ENCODE data around the gene C16orf92. TPM values are rescaled to one million over a fixed set of nuclear protein-coding genes. Genes with fewer than 3 reads are reported as not detected.

Gene C16orf92
- total RNA-seq, 5 donors from 2014 or later (not counting 1 experiment from before 2014, with no cell fraction given), result not detected

DNA sequence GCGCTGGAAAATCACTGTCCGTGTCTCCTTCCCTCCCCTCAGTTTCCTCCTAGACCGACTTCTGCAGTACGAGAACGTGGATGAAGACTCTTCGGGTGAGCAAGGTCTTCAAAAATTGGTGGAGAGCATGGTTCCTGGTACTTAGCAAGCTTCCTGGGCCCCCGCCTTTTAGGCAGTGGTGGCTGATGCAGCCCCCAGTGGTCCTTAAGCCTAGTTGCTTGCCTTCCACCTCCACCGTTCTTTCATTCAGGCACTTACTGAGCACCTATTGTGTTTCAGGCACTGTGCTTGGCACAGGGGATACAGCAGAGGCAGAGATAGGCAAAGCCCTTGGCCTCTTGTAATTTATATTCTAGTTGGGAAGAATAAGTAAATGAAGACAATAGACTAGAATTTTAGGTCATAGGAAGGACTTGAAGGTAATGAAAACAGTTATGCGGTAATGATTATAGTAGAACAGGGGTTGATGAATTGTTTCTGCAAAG is 26.2 kb upstream of the C16orf92 start:
- DNase-seq (no peak), ATAC-seq (replicated peaks in 1 of 4) (no peak)
- Mint-ChIP-seq H3K27ac (peak overlapping the region; percentile 95 to 97), H3K9me3 (no peaks in the 10 kb centered on the region), H3K4me3 (peak overlapping the region; percentile 96 to 99 (median 97)), H3K36me3 (peaks cover 14% of the 10 kb centered on the region), H3K27me3 (no peaks in the 10 kb centered on the region), H3K4me1 (peaks cover 32 to 47% (median 46%) of the 10 kb centered on the region in 3 donors)
- WGBS (ENCODE audit: insufficient coverage), result 0% methylated on average over 2 of the region's 9 CpGs
- Histone ChIP-seq H3K4me3 (ENCODE audit: control insufficient read depth in 1 of 2, extremely low read depth in 1 of 2, low read length in 1 of 2) (peak overlapping the region; percentile 99), H3K4me1 (ENCODE audit: control insufficient read depth in 1 of 2, extremely low read depth in 1 of 2, insufficient read depth in 2 of 2, low read length in 2 of 2) (peaks cover 11 to 32% of the 10 kb centered on the region in 2 experiments), H3K36me3 (ENCODE audit: control insufficient read depth in 2 of 2, extremely low read depth in 1 of 2, insufficient read depth in 1 of 2, low read length in 1 of 2) (peaks cover 14 to 48% of the 10 kb centered on the region in 2 donors), H3K27ac (ENCODE audit: low read length) (no peak overlapping the region), H3K27me3 (replicated peaks in 1 of 2; ENCODE audit: control insufficient read depth in 2 of 2, extremely low read depth in 1 of 2, insufficient read depth in 2 of 2, low read length in 1 of 2) (no peaks in the 10 kb centered on the region), H3K9me3 (no peaks in the 10 kb centered on the region)
- ChIA-PET CTCF (interaction anchor here in 1 of 2 donors (0.6 to 1.6 kb wide), 3 partner anchors 24 to 697 kb away, joined by 4 to 6 read pairs (median 4); partner anchors contain the start of gene TAOK2), POLR2A (interaction anchor here in 1 of 2 donors (0.6 kb wide), 1 partner anchor 99 kb away, joined by 3 read pairs; no protein-coding TSS in a partner anchor)

- Mint-ChIP-seq H3K4me3 (no peak overlapping the region), H3K36me3 (peaks cover 20% of the 10 kb centered on the region), H3K4me1 (peaks cover 29 to 42% (median 40%) of the 10 kb centered on the region in 3 donors), H3K9me3 (no peaks in the 10 kb centered on the region), H3K27me3 (no peaks in the 10 kb centered on the region), H3K27ac (no peak overlapping the region)
- peaks cover 12 to 34% of the 10 kb centered on the region in 2 donors for H3K36me3 ChIP-seq (ENCODE audit: control insufficient read depth in 2 of 2, extremely low read depth in 1 of 2, insufficient read depth in 1 of 2, low read length in 1 of 2)
- POLR2A ChIA-PET, result interaction anchor here in 1 of 2 donors (0.6 kb wide), 1 partner anchor 204 kb away, joined by 6 read pairs; no protein-coding TSS in a partner anchor
- ATAC-seq (replicated peaks in 1 of 4) (no peak), DNase-seq (no peak)
- H3K4me1 ChIP-seq (ENCODE audit: control insufficient read depth in 1 of 2, extremely low read depth in 1 of 2, insufficient read depth in 2 of 2, low read length in 2 of 2), result peaks cover 10 to 24% of the 10 kb centered on the region in 2 experiments
- H3K9me3 ChIP-seq, result no peaks in the 10 kb centered on the region
- WGBS (ENCODE audit: insufficient coverage), result 85% methylated on average over 6 of the region's 6 CpGs
- no peak overlapping the region for H3K27ac ChIP-seq (ENCODE audit: low read length)
- CTCF ChIA-PET, result interaction anchor here in 1 of 2 donors (0.6 kb wide), 1 partner anchor 248 kb away, joined by 4 read pairs; no protein-coding TSS in a partner anchor
- H3K27me3 ChIP-seq (replicated peaks in 1 of 2; ENCODE audit: control insufficient read depth in 2 of 2, extremely low read depth in 1 of 2, insufficient read depth in 2 of 2, low read length in 1 of 2), result no peaks in the 10 kb centered on the region
- H3K4me3 ChIP-seq (ENCODE audit: control insufficient read depth in 1 of 2, extremely low read depth in 1 of 2, low read length in 1 of 2), result no peak overlapping the region
Measured at GRCh38 chr16:29999605-30000004, 23.4 kb upstream of the C16orf92 start.

DNA sequence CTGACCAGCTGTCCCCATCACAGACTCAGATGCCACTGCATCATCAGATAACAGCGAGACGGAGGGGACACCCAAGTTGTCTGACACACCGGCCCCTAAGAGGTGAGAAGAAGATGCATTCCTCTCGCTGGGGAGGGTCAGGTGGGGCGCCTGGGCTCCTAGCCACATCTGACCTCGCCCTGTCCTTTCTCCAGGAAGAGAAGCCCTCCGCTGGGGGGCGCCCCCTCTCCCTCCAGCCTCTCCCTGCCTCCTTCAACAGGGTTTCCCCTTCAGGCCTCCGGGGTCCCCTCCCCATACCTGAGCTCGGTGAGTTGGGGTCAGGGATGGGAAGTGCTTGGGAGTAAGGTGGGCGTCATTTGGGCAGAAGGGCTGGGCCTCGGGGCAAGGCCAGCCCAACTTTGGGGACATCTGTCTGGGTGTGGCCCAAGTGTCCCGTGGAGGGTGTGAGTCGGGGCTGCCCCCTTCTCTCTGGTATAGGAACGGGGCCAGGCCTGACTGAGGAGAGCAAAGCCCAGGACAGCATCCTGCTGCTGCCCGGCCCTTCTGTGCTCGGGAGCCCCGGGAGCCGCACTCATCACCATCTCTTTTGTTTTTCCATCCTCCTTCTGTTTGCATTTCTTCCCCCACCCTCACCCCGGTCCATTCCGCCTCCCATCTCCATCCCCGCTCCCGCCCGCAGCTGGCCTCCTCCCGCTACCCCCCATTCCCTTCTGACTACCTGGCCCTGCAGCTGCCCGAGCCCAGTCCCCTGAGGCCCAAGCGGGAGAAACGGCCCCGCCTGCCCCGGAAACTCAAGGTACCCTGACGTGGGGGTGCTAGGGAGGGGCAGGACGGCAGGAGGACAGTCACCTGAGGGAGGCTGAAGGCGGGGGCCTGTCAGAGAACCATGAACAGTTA is 22.0 kb upstream of the C16orf92 start:
- ATAC-seq (replicated peaks in 1 of 4) (no peak), DNase-seq (no peak)
- 96% methylated on average over 11 of the region's 33 CpGs for WGBS (ENCODE audit: insufficient coverage)
- Mint-ChIP-seq H3K4me3 (no peak overlapping the region), H3K9me3 (no peaks in the 10 kb centered on the region), H3K36me3 (peaks cover 20% of the 10 kb centered on the region), H3K27me3 (no peaks in the 10 kb centered on the region), H3K27ac (no peak overlapping the region), H3K4me1 (peaks cover 23 to 30% (median 29%) of the 10 kb centered on the region in 3 donors)
- ChIA-PET POLR2A (no interaction called here), CTCF (no interaction called here)
- Histone ChIP-seq H3K27me3 (replicated peaks in 1 of 2; ENCODE audit: control insufficient read depth in 2 of 2, extremely low read depth in 1 of 2, insufficient read depth in 2 of 2, low read length in 1 of 2) (no peaks in the 10 kb centered on the region), H3K4me3 (ENCODE audit: control insufficient read depth in 1 of 2, extremely low read depth in 1 of 2, low read length in 1 of 2) (no peak overlapping the region), H3K9me3 (no peaks in the 10 kb centered on the region), H3K4me1 (ENCODE audit: control insufficient read depth in 1 of 2, extremely low read depth in 1 of 2, insufficient read depth in 2 of 2, low read length in 2 of 2) (peaks cover 6 to 26% of the 10 kb centered on the region in 2 experiments), H3K36me3 (ENCODE audit: control insufficient read depth in 2 of 2, extremely low read depth in 1 of 2, insufficient read depth in 1 of 2, low read length in 1 of 2) (peaks cover 12 to 38% of the 10 kb centered on the region in 2 donors), H3K27ac (ENCODE audit: low read length) (no peak overlapping the region)

DNA sequence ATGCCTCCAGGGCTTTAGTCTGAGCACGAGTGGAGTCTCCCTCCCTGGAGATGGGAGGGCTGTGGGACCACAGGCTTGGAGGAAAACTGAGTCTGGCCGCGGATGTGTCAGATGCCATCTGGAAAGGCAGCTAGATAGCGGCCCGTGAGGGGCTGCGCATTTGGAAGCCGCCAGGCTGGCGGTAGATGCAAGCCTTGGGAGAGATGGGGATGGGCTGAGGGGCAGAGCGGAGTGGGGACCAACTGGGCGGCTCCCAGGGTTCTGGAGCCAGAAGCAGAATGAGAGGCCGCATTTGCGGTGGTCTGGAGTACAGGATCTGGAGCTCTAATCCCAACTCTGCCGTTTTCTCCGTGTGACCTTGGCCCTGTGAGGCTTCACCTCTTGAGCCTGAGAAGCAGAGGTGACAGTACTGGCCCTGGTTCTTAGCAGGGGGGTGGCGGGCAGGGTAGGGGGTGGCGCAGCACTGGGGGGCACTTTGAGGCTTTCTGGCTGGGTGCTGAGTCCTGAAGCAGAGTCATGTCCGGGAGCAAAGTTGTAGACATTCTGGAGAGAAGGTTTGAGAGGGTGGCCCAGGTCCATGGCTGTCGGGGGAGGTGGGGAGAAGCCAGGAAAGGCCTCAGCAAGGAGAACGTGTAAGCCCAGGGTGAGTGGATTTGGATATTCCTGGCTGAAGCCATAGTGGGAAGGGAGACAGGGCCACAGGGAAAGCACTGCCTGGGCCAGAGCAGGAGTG is 20.2 kb upstream of the C16orf92 start:
- H3K9me3 Mint-ChIP-seq, result no peaks in the 10 kb centered on the region
- H3K36me3 ChIP-seq (ENCODE audit: control insufficient read depth in 2 of 2, extremely low read depth in 1 of 2, insufficient read depth in 1 of 2, low read length in 1 of 2), result peaks cover 12 to 36% of the 10 kb centered on the region in 2 donors
- H3K27me3 ChIP-seq (replicated peaks in 1 of 2; ENCODE audit: control insufficient read depth in 2 of 2, extremely low read depth in 1 of 2, insufficient read depth in 2 of 2, low read length in 1 of 2), result peaks cover 0 to 3% of the 10 kb centered on the region in 2 experiments
- WGBS (ENCODE audit: insufficient coverage), result 93% methylated on average over 19 of the region's 19 CpGs
- ATAC-seq (replicated peaks in 1 of 4) (no peak), DNase-seq (no peak)
- no peak overlapping the region for H3K27ac ChIP-seq (ENCODE audit: low read length)
- H3K4me3 Mint-ChIP-seq, result no peak overlapping the region
- H3K36me3 Mint-ChIP-seq, result peaks cover 19% of the 10 kb centered on the region
- CTCF ChIA-PET, result interaction anchor here in 1 of 2 donors (0.6 kb wide), 1 partner anchor 897 kb away, joined by 4 read pairs; no protein-coding TSS in a partner anchor
- peak overlapping the region in 1 of 2 donors; percentile 39 for H3K27ac Mint-ChIP-seq
- H3K27me3 Mint-ChIP-seq, result no peaks in the 10 kb centered on the region
- H3K9me3 ChIP-seq, result no peaks in the 10 kb centered on the region
- H3K4me1 ChIP-seq (ENCODE audit: control insufficient read depth in 1 of 2, extremely low read depth in 1 of 2, insufficient read depth in 2 of 2, low read length in 2 of 2), result peaks cover 0 to 14% of the 10 kb centered on the region in 2 experiments
- POLR2A ChIA-PET, result no interaction called here
- no peak overlapping the region for H3K4me3 ChIP-seq (ENCODE audit: control insufficient read depth in 1 of 2, extremely low read depth in 1 of 2, low read length in 1 of 2)
- H3K4me1 Mint-ChIP-seq, result peaks cover 14 to 17% (median 17%) of the 10 kb centered on the region in 3 donors

GRCh38 chr16:30003670-30004423 is 19.2 kb upstream of the C16orf92 start:
- POLR2A ChIA-PET, result no interaction called here
- Histone ChIP-seq H3K9me3 (no peaks in the 10 kb centered on the region), H3K4me1 (ENCODE audit: control insufficient read depth in 1 of 2, extremely low read depth in 1 of 2, insufficient read depth in 2 of 2, low read length in 2 of 2) (peaks cover 0 to 13% of the 10 kb centered on the region in 2 experiments), H3K4me3 (ENCODE audit: control insufficient read depth in 1 of 2, extremely low read depth in 1 of 2, low read length in 1 of 2) (no peak overlapping the region), H3K36me3 (ENCODE audit: control insufficient read depth in 2 of 2, extremely low read depth in 1 of 2, insufficient read depth in 1 of 2, low read length in 1 of 2) (peaks cover 12 to 33% of the 10 kb centered on the region in 2 donors), H3K27ac (ENCODE audit: low read length) (no peak overlapping the region), H3K27me3 (replicated peaks in 1 of 2; ENCODE audit: control insufficient read depth in 2 of 2, extremely low read depth in 1 of 2, insufficient read depth in 2 of 2, low read length in 1 of 2) (peaks cover 0 to 11% of the 10 kb centered on the region in 2 experiments)
- ATAC-seq (replicated peaks in 1 of 4) (no peak), DNase-seq (no peak)
- H3K4me1 Mint-ChIP-seq, result peaks cover 9 to 17% (median 11%) of the 10 kb centered on the region in 3 donors
- 95% methylated on average over 10 of the region's 17 CpGs for WGBS (ENCODE audit: insufficient coverage)
- peaks cover 0 to 7% of the 10 kb centered on the region in 2 donors for H3K27me3 Mint-ChIP-seq
- H3K9me3 Mint-ChIP-seq, result no peaks in the 10 kb centered on the region
- peak overlapping the region in 1 of 2 donors; percentile 39 for H3K27ac Mint-ChIP-seq
- H3K36me3 Mint-ChIP-seq, result peaks cover 12% of the 10 kb centered on the region
- H3K4me3 Mint-ChIP-seq, result no peak overlapping the region
- CTCF ChIA-PET, result interaction anchor here in 1 of 2 donors (0.9 kb wide), 1 partner anchor 32 kb away, joined by 4 read pairs; no protein-coding TSS in a partner anchor

Data from T-cell (primary cell).